HG02885 (cell line): ENCODE data around the gene CHRNA1.

Source experiments
- ATAC-seq: cut with Tn5 transposase; IDR thresholded peaks from one replicate; pipeline ENCODE4 v1.9.1; 2021; ENCODE audit warnings: mild to moderate bottlenecking; ENCODE audit not compliant: unreplicated experiment, poor library complexity

Gene CHRNA1

DNA sequence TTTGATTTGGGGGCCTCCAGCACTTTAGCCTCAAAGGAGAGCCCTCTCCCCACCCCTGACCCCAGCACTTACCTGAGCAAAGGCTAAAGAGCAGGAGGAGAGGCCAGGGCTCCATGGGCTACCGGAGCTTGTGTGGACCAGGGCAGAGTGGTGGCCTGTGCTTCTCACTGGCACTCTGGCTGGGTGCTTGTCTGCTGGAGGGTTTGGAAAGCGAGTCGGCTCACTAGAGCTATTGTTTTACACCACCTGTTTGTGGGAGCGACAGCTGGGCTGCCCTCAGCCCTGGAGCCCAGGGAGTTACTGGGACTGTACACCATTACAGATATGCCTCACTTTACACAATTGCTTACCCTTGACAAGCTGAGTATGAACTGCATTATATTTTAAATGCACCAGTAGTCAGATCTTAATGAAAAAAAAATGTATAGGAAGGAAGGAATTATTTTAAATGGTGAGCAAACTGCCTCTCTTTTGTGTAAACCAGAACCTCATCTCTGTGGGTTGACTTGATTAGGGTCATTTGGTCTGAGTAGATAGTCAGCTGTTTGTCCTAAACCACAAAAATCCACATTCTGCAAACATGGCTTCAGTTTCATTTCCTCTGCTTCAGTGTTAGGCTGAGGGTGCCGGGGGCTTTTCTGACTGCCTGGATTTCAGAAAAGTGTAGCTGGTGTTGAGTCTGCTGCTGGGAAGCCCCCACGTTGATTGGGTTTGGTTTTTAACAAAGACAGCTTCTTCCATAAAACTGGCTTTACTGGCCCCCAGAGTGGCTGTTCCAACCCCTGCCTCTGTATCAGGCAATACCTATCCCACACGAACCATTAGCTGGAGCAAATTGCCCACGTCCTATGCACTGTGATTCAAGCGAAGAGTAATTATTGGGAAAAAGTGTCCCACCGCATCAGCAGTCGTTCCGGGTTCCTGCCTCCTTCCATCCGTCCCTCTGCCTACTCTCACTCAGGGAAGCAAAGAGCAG is at the start of gene CHRNA1:
TSS of gene CHRNA1 (minus strand) at position 193 of the 976 bp plus-strand sequence. CDS start at position 115, 78 bp downstream.
- no peak for ATAC-seq

- no peak for ATAC-seq
These were observed 47.8 kb upstream of the CHRNA1 start for GRCh38 chr2:174812037-174812436.

DNA sequence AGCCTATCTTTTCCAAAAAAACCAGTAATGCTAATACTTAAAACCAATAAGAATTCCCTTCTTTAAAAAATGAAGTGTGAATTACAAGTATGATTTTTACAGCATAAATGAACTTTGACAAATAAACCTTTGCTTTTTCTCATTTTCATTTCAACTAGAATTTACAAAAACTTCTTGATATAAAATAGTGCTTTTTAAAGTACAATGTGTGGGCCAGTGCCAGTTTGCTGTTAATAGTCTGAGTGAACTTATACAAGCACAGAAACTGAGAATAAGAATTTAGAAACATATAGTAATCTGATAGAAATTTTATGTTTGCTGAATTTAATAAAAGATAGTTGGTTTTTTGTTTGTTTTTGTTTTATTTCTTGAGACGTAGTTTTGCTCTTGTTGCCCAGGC is 43.7 kb upstream of the CHRNA1 start:
- no peak for ATAC-seq

DNA sequence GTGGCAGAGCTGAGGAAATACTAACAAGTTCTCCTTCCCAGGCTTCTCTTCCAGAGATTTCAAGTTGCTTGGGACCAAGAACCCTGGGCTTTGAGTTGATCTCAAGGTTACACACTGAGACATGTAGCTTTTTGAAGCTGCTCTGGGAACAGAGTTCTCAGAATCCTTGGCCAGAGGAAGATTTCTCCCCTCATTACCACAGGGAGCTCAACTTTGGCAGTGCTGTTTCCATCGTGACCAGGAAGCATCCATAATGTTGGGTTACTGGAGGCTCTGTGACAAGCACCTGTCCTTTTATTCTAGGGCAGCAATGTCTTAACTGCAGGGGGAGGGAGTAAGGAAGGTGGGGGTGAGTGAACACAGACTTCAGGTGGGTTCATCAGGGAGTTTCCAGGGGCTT is 41.5 kb upstream of the CHRNA1 start:
- no peak for ATAC-seq

DNA sequence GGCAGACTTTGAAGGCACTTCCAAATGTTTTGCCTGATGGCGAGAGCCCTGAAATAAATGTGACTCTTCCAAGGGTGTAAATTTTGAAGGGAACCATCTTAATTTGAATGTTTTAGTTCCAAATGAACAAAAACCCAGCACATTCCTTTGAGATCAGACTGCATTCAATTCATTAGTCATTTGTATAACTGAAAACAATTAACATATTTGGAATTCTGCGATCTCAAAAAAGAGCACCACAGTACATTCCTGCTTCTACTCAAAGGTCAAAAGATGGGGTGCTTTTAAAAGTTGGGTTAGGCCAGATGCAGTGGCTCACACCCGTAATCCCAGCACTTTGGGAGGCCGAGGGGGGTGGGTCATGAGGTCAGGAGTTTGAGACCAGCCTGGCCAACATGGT is 38.2 kb upstream of the CHRNA1 start:
- no peak for ATAC-seq

DNA sequence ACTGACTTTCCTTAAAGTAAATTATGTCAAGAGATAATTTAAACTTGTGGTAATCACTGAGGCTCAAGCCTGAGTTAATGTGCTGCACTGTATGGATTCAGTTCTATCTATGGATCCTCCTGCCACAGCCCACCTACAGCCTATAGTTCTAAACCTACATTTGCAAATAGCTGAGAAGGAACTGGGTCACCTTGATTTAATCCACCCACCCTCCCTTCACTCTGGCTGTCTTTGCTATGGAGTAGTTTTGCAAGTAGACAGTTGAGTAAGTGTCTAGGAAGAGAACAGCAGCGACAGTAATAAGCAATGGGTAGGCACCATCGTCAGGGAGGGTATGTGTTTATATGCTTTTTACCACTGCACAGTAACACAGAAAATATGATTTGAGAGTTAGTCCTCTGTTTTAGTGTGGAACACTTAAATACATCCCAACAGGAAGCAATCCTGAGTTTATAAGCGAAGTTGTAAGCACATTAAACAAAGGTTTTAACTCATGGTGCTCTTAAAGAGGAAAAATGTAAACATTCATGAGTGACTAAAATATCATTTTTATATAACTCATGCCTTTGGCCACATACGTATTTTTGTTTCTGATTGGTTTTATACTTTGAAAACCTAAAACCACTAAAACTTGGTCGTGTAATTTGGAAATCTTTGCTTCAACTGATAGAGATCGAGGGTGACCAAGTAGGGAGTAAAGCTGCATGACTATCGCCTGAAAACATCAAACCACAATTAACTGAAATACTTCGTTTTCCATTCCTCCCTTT is 36.3 kb upstream of the CHRNA1 start:
- ATAC-seq: no peak

DNA sequence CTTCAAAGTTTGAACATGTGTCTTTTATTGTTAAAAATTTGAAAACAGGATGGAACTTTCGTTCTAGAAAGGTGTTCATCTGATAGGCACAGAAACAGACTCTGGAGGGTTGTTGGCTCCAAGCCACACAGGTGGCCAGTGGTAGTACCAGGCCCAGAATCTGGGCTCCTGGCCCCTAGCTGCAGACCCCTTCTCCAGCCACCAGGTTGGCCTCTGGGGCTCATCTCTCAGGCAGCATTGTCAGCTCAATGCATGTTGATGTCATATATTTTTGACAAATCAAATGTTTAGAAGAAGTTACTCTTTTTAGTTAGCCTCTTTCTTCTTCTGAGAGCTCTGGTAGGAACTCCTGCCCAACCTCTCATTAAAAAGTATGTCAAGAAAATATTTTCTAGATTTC is 34.5 kb upstream of the CHRNA1 start:
- no peak for ATAC-seq

DNA sequence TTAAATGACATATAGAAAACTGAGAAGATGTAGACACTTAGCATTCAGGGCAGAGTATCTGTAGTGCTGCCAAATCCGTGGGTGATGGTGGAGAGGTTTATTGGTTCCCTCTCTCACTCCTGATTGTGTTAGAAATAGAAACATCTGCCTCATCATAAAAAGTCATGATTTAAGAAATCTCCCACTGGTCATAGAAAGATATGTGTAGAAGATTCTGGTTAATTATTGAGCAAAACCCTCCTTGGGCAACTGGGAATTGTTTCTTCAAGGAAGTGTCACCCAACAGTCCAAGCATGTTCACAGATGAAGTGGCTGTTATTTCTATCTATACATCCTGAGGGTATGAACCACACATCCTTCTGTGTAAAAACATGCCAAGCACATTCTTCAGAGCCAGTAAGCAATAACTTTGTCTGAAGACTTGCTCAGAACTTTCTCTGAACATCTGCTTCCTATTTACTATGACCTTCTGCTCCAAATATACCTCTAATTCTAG is 33.6 kb upstream of the CHRNA1 start:
- no peak for ATAC-seq

- ATAC-seq: no peak
These were observed 32.1 kb upstream of the CHRNA1 start for GRCh38 chr2:174796319-174796771.

DNA sequence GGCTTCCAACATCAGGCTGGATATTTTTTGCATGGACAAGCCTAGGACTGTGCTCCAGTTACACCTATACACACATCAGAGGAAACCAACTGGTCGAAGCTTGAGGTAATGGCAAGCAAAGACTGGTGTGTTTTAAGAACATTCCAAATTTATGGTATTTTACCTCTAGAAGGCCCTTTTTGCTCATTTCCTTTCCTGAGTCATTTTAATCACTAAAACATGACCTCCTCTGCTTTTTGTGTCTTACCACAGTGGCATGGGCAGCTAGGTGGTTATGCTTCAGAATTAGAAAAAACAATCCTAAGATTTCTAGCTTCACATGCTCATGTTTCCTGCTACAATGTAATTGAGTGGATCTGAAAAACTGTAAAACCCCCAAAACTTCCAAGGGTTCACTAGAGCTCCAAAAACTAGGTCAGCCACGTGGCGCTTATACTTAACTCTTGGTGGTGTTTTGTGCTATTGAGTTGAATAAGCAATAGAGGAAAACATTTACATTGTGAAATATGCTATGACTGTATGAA is 30.6 kb upstream of the CHRNA1 start:
- ATAC-seq: no peak

GRCh38 chr2:174792309-174793025 is 28.2 kb upstream of the CHRNA1 start:
- ATAC-seq: no peak

DNA sequence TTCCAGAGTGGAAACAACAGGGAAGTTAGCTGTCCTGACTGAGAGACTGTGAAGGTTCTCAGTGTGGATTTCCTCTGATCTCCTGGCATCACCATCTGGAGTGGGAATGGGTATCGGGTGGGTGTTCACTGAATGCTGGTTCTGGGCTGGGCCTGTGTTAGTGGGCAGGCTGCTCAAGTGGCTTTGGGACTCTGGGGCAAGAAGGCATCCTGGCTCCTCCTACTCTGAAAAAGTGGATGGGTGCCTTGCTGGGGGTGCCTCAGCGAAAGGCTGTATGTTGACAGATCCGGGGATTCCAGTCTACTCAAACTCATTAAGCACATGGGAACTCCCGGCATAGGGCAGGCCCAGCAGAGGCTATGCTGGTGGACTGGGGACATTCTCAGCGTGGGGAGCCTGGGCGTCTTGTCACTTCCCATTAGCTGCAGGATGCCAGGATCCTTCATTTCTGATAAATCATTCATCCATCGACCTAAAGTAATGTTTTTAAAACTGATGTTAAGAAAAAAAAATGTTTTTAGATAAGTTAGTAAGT is 27.5 kb upstream of the CHRNA1 start:
- ATAC-seq: no peak

DNA sequence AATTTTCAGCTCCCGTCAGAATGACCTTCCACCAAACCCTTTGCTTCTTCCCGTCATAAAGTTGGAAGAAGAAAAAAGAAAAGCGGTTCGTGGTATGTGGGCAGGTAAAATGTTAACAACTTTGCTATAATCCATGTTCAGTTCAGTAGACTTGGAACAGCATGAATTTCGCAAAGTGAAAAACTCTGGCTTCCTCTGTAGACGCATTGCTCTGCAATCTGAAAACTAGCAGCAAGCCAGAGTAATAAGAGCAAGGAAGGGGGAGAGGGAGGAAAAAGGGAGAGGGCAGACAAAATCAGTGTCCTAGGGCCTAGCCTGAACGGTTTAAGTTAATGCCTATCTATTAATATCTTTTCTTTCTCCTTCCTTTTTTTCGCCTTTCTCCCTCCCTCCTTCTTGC is 26.7 kb upstream of the CHRNA1 start:
- no peak for ATAC-seq

DNA sequence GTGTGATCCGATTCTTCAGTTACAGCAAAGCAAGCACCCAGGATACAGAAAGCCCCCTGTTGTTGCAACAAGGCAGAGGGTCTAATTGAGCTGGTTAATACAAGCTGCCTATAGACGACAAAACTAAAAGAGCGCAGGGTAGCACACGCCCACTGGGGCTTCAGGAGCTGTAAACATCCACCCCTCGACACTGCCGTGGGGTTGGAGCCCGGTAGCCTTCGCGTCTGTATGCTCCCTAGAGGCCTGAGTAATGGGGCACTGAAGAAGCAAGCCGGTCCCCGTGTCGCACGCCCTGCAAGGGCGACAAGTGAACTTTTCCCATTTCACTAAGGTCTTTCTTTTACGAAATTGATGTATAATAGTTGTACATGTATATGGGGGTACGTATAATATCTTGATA is 24.7 kb upstream of the CHRNA1 start:
- ATAC-seq: no peak

DNA sequence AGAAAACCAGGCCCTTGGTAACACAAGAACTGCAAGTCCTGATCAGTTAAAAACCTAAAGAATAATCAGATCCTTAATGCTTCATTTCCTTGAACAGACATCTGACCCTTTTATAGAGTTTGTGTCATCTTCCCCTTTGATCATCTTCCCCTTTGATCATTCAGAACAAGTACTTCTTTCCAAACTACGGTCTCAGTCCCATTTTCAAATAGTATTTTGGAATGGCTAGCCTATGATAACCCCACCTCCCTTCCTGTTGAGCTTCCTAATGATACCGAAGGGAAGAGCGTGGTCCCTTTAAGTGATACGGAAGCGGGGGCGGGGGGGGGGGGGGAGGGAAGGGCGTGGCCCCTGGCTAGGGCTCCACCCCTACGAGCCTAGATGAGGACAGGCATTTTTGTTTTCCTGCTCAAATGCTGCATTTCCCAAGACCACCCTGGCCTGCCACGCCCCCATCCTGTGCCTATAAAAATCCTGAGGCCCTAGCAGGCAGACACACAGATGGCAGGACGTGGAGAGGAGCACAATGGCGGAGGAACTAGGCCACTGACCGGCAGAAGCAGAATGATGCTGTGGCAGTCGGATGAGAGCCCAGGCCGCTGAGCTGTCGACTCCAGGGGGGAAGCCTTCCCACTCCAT is 24.1 kb upstream of the CHRNA1 start:
- no peak for ATAC-seq

- no peak for ATAC-seq
These were observed 23.4 kb upstream of the CHRNA1 start for GRCh38 chr2:174787487-174788205.

- no peak for ATAC-seq
These were observed 21.9 kb upstream of the CHRNA1 start for GRCh38 chr2:174786066-174786725.

DNA sequence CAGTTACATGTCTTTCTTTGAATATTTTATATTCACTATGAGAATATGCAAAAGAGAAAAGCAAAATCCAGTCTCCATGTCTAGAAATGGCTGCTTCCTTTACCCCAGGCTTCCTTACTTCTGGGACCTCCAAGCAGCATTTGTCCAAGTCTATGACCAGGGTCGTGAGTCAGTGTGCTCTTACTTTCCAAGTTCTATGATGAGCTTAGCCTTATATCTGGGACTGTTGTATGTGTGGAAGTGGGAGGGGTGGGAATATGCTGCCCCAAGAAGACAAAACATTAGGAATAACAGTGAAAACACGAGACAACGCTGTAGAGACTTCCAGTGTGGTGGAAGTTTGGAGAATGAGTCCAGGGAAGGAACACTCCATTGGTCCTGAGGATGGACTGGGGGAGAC is 21.2 kb upstream of the CHRNA1 start:
- ATAC-seq: no peak
